ENCODE measurements around the gene ATP6V1F.
"Not testable (repeated sequence)": the region's sequence is repeated elsewhere in the genome, so short reads cannot be mapped to it uniquely, and the experiment has no call there.

The ATP6V1F gene

DNA sequence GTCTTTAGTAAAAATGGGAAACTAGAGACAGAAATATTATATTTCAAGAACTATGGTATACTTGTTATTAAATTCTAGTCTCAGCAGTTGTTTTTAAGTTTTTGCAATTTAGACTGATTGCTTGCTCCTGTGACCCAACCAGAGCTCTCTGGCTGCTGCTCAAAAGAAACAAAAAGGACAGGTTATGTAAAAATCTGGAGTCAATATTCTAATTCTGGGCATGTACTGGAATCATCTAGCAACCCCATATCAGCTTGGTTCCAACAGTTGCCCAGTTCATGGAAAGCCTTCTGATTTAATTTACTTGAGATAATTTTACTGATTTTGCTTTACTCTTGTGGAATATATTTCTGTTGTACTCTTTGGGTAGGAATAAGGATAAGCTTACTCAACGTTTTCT is 37.6 kb downstream of the ATP6V1F start:
- DNase-seq (ENCODE audit: low read depth in 3 of 3) = no peak

DNA sequence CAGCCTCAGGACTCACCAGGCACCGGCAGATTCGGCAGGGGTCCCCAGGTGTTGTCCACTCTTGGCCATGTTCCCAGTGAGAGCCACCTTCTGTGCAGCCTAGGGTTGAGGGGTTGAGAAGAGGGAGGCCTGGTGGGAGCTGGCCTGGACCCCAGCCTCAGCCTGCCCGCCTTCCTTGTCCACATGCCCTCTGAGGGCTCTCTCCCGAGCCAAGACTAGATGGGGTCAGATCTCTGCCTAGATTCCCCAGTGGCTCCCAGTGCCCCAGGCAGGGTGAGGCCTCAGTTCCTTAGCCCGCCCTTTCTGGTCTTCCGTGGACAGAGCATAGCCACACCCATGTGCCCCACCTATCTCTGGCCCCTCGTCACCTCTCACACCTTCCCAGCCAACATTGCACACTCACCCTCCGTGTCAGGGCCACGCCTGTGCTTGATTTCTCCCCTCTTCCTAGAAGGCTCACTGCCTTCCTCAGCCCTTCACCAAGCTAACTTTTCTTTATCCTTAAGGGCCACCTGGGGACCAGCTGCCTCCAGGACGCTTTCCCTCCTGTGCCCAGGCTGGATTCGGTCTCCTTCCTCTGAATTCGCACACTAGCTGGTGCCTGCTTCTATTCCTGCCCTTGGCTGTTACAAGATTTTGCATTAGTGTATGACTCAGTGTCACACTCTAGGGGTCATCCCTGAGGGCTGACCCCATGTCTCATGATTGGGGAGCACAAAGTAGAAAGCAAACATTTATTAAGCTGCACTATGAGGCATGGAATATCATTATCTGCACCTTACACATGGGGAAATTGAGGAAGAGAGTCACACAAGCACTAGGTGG is 40.3 kb downstream of the ATP6V1F start:
- DNase-seq (ENCODE audit: low read depth in 3 of 3) = no peak

DNA sequence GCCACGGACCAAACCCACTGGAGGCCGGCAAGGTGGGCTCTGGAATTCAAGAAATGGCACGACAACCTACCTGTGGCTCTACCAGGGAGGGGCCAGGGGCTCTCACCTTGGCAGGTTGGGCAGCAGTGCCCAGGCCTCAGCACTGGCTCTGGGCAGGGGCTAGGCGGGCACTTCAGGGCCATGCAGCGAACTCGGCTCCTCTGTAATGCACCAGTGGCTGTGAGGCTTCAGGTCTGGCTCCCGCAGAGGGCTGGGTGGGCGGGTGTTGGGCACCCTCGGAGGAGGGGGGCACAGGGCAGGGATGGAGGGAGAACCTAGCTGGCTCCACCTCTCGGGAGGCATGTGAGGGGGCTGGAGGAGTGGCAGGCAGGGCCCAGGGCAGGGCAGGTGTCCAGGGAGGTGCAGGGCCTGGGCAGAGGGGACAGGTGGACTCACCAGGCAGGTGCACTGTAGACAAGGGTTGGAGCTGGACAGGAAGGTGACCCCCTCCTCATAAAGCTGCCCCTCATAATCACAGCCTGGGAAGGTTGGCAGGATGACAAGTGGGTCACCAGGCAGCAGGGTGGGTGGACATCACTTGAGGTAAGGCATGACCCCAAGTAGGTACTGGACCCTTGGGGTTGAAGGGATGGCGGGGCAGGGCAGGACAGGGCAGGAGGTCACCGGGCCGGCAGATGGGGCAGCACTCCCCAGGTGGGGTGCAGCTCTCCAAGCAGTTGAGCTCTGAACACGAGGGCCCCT is 41.1 kb downstream of the ATP6V1F start:
- no peak for DNase-seq (ENCODE audit: low read depth in 3 of 3)

DNA sequence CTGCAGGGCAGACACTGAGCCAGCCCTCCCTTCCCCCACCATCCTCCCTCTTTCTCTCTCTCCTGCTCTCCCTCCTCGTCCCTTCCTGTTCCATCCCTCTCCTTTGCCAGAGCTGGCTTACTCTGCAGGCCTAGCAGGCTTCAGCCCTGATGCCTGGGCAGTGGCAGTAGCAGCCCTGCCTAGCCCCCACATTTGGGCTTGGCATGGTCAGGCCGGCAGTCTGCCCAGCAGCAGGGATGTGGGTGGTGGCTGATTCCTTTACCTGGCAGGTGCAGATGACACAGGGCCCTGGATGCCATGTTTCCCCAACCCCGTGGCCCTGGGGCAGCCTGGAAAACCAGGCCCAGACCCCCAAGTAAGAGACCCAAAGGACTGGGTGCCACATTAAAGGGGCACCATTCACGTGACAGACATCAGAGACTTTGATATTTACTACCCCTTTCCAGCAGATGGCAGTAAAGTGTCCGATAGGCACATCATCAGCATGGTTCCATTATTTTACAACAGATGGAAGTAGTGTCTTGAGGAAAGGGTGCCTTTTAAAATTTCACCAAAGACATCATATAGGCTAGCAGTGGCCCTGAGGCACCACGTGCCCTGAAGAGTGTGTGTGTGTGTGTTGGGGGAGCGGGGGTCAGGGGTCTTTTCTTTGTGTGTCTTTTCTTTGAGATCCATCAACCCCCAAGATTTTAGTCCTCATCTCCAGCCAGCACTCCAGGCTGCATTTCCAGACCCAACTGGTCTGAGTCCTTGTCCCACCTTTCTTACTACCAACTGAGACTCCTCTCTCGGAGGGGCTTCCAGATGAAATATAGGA is 41.9 kb downstream of the ATP6V1F start:
- DNase-seq (ENCODE audit: low read depth in 3 of 3) = no peak

DNA sequence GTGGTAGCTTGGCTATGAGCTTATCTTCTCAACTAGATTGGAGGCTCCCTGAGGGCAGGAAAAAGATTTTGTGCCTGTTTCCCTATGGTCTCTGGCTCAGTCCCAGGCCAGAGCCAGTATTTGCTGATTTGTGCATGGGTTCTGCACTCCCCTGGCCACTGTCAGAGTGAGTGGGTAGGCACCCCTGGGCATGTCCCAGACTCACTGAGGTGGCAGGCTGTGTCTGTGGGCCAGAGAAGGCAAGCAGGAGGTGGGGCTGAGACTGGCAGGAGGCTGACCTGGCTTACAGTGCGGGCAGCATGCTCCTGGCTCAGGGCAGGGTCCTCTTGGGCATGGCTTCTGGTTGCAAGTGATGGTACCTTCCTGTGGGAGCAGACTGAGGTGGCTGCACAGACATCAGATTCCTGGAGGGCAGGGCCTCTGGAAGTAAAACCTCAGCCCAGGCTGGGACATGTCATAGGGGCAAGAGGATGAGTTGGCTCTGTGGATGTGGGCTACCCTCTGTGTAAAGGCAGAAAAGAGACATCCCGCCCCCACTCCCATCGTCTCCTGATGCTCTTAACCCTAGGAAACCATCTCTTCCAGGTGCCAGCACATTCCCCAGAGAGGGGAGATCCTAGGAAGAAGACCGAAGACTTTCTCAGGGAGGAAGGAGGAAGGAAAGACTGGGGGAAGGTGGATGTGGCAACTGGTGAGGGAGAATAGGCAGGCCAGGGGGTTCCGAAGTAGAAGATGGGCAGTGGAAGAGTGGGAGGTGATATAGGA is 43.5 kb downstream of the ATP6V1F start:
- DNase-seq (ENCODE audit: low read depth in 3 of 3) = no peak

DNA sequence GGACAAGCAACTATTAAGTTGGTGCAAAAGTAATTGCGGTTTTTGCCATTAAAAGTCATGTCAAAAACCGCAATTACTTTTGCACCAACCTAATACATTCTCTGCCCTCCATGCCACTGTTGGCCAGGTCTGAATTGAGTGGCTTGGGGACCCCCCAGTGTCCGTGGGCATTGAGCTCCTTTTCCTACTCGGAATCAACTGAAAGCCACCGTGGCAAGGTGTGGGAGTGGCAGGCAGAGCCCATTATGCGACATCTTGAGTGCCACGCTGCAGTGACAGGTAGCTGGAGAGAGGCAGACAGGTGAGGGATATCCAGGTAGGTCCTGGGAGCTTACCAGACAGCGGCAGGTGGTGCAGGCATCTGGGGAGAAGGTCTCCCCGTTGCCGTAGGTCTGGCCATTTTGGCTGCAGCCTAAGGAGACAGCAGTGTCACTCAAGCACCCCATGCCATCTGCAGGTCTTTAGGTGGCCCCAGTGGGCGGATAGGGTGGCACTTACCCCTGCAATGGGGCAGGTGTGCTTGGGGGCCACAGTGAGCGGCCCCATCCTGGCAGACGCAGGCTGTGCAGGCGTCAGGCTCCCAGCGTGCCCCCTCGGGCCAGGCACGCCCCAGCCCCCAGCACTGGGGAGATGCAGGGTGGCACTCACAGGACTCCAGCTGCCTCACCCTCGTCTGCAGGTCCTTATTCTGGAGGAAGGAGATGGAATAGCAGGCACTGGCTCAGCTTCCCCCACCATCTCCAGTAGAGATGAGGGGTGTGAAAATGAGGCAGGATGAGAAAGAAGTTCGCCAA is 44.3 kb downstream of the ATP6V1F start:
- DNase-seq (ENCODE audit: low read depth in 3 of 3) = no peak

DNA sequence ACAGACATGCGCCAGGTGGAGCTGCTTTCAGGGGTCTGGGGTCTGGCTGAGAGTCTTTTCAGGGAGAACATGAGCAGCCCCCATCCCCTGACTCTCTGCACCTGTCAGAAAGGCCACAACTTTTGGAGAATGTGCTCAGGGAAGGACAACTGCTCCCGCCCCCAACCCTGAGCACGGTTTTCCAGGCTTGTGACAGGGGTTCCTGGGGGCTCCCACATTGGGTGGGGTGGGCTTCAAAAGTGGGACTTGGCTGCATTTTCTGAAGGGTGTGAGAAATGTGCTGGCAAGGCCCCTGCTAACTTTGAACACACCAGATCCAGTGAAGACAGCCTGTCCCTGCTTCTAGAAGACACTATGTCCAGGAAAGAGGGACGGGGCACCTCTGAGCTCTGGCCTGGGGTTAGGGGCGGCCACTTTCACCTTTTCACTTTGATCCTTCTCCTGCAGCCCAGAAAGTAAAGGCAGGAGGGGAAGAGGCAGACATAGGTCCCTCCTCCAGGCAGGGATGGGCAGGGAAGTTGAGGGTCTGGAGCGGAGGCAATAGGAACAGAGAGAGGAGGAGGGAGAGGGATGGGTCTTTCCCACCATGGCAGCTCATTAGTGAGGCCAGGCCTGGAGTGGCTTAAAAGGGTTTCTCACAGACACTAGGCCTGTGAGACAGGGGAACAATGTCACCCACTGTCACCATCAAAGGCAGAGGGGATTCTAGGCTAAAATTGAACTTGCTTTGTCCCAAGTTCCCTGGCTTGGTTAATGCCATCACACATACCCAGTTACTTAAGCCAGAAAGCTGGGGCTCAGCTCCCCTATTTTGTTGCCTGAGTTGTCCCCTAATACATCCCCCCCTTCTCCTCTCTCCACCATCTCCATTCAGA is 46.3 kb downstream of the ATP6V1F start:
- DNase-seq (ENCODE audit: low read depth in 3 of 3) = no peak

DNA sequence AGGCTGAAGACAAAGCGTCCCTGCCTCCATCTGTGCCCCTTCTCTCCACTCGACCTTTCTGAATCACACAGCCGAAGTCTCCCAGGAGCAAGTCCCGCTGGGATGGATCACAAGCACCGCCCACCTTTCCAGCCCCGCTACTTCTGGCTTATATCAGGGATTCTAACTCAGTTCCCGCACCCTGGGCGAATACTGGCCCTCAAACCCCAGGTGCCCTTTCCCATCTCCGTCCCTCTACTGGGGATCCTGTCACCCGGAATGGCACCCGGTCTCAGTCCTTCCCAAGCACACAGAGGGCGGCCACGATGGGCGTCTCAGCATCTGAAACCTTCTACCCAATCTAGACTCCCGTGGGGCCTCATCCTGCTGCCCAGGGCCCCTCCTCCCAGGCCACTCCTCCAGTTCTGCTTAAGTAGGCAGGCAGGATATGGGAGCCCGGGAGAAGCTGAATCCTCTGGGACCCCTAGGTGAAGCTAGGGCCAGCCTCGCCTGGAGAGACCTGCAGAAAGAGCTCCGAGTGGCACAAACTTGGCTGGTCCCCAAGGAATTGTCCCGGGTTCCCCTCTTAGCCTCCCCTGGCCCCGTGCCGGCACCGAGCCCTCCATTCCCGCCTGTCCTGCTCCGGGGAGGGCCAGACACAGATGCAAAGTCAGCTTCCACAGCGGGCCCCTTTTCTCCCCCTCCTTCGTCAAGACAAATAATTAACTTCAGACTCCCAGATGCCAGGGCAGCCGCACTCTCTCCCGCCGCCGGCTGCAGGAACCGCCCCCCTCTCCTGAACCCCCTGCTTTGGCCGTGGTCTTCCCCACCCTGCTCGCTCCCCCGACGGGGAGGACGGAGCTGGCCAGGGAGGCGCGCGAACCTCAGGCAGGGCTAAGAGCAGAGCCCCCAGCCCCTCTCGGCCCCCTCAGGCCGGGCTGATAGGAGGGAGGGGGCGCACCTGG is 47.2 kb downstream of the ATP6V1F start:
- no peak for DNase-seq (ENCODE audit: low read depth in 3 of 3)

DNA sequence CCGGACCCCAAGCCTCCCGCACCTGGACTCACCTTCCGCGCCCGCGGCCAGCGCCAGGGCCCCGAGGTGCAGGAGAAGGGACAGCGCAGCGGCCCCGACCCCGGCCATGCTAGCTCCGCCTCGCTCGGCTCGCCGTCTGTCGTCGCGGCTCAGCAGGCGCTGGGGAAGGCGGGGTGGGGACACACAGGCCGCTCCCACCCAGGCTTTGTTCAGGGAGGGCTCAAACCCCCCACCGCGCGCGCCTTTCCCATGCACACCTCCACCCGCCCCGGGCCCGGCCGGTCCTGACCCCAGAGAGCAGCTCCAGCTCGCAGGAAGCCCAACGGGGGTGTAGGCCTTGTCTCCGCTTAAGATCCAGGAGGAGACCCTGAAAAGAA is 47.9 kb downstream of the ATP6V1F start, which contains the start of gene KCP:
Gene KCP (minus strand): TSS at position 141 of the 377 bp plus-strand sequence. CDS start 33 bp downstream, at position 108.
- DNase-seq (ENCODE audit: low read depth in 3 of 3) = no peak

DNA sequence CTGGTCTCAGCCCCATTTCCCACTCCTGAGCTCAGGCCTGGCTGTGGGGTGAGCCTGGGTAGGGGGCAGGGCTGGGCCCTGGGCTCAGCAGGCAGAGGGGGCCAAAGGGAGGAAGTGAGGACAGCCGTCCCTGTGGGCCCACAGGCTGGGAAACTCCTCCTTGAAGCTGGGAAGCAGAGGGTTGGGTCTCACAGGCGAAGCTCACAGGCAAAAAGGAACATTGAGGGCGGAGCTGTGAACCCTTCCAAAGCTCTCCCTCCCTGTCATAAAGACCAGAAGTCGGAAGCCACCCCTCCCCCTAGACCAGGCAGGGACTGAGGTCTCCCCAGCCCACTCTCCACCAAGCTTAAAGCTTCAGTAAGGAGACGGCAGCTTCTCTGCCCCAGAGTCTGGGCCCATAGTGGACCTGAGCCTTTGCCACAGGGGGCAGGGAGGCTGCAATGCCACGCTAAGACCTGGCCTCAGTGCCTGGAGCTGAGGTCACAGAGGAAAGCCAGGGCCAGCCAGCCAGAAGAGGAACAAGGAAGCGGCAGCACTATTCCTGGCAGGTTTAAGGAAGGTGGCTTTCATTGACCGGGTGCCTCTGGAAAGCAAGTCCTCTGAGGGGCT is 48.9 kb downstream of the ATP6V1F start:
- no peak for DNase-seq (ENCODE audit: low read depth in 3 of 3)

DNA sequence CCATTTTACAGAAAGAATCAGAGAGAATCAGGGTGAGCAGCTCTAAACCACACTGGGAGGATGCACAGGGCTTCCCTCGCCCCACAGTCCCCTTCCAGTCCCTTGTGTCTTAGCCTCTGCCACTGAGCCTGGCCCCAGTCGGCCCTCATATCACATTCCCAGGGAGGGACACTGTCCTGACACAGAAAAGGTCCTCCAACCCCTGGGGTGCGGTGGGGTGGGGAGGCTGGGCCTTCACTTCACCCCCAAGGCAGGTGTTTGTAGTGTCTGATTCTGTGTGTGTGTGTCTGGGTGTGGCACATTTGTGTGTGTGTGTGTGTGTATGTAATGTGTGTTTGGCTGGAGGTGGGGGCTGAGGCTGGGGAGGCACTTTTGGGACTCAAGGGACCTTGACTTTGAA is 49.6 kb downstream of the ATP6V1F start:
- DNase-seq (ENCODE audit: low read depth in 3 of 3) = no peak

DNA sequence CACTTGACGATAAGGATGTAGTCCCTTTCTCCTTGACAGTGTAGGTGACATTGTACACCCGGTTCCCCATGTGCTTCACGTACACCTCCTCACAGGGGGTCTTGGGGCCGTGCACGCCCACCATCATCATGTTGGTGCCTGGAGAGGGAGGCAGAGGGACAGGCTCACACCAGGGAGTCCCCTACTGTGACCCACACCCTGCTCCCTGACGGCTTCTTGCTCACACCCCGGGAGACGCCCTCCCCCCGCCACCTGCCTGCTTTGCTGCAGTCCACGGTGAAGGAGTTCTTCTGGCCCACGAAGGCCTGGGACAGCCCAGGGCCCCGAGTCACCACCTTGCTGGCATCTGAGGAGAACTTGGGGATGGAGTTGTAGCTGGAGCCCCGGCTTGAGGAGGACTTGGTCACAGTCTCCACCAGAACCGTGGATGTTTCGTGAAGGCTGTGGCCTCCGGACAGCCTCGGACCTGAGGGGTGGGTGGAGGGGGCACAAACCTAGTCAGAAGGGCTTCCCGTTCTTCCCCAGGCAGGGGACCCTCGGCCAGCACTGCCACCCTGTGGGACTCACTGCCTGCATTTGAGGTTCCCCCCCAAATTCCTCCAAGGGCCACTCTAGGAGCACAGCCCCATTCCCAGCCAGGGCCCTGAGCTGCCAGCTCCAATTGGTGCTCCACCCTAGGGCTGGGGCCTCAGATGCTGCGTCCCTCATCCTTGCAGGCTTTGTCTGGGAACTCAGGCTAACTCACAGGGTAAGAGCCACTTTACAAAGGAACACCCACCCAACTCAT is 50.2 kb downstream of the ATP6V1F start:
- not testable (repeated sequence) for DNase-seq (ENCODE audit: low read depth in 3 of 3)

DNA sequence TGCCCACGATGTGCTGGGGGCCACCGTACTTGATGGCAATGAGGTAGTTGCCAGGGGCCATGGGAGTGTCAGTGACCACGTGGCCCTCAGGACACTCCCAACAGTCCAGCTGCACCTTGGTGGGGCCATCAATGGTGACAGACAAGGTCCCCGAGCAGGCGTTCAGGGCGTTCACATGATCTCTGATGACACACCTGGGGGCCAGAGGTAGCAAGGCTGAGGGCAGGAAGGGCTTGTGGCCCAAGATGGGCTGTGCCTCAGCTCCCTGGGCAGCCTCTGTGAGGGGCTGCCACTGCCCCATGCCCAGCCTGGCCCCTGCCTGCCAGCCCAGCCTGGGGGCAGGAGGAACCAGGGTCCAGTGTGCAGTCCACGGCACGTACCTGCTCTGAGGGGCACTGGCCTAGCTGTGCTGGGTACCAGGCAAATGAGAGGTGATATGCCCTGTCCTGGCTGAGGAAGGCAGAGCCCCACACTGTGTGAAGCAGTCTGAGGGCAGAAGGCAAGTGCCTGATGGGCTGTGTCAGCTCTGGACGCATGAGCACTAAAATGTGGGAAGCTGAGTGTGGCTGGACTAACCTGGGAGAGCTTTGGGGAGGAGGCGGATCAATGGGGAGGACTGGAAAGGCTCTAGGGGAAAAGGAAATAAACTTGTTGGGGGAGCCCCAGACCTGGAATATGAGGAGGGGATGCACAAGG is 51.4 kb downstream of the ATP6V1F start:
- no peak for DNase-seq (ENCODE audit: low read depth in 3 of 3)

DNA sequence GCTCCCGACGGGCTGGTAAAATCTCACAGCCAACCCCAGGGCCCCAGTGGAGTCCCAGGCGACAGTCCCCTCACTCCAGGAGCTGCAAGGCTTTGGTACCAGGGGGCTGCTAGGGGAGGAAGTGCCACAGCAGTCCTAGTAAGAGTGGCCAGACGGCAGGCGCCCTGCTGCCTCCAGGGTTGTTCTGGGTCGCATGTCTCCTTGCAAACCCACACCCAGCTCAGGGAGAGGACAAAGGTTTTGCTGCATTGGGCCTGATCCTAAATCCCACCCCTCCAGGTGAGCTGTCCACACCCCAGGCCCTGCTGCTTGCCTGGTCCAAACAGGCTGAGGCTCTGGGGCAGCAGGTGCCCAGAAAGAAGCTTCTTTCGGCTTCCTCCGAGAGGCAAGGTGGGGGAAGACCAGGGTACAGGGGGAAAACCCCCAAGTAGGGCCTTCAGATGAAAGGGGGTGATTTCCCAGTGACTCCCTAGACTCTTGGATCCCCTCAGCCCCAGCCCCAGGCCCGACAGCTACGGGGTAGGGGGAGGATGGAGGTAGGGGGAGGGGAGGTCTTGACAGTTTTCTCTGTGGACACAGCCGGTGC is 52.0 kb downstream of the ATP6V1F start:
- no peak for DNase-seq (ENCODE audit: low read depth in 3 of 3)

DNA sequence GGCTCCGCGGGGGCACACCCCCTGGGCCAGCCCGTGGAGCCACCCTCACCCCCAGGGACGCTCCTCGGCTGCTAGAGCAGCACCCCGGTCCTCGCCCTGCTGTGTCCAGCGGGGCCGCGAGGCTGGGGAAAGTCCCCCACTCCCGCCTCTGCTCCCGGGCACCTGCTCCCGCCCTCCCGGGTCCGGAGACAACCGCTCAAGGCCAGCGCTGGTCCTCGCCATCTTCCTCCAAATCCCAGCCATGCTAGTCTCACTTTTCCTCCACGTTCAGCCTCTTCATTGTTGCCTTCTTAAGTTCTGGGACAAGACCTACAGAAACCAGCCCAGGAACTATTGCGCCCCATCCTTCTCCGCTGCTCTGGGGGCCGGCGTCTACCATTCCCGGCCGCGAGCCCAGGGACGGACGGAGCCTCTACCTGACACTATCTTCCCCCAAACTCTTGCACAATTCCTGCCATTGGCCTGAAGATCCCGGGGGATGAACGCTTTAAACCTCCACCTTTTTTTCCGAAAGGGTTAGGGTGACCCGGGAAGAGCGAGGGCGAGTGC is 52.7 kb downstream of the ATP6V1F start:
- DNase-seq (ENCODE audit: low read depth in 3 of 3) = no peak

Measured in stimulated activated CD4-positive, alpha-beta T cell treated with anti-CD3 and anti-CD28 coated beads, TNF-alpha, amount 100 ng/mL, for 24 hours (primary cell).